Thymus (tissue), 11 donors: Measurements from ENCODE around the gene LPCAT3. TPM values are rescaled to one million over a fixed set of nuclear protein-coding genes. Genes with fewer than 3 reads are reported as not detected.

Experiments
- DNase-seq, 9 donors: peaks; one replicate each; pipeline ENCODE4 v3.0.0-alpha.2; 2013; ENCODE audit warnings: low spot score in 9 of 9, low read depth in 6 of 9, missing footprints in 1 of 9
- H3K27ac ChIP-seq, 2 donors: one replicate each; pipeline ENCODE4 v1.5.1; 2013; ENCODE audit warnings: control low read depth in 1 of 2, low read depth in 1 of 2, low read length in 1 of 2, mild to moderate bottlenecking in 1 of 2, moderate library complexity in 1 of 2
- H3K27me3 ChIP-seq, 2 donors: one replicate each; pipeline ENCODE4 v1.5.1; 2013; ENCODE audit warnings: low read length in 1 of 2; ENCODE audit not compliant: control insufficient read depth in 2 of 2, insufficient read depth in 1 of 2
- H3K36me3 ChIP-seq, 2 donors: one replicate each; pipeline ENCODE4 v1.5.1; 2013; ENCODE audit warnings: low read length in 1 of 2, mild to moderate bottlenecking in 1 of 2, moderate library complexity in 1 of 2; ENCODE audit not compliant: control insufficient read depth in 2 of 2, insufficient read depth in 2 of 2
- H3K4me1 ChIP-seq, 2 donors: one replicate each; pipeline ENCODE4 v1.5.1; 2013; ENCODE audit warnings: low read length in 2 of 2; ENCODE audit not compliant: control insufficient read depth in 2 of 2, insufficient read depth in 2 of 2
- H3K4me3 ChIP-seq, 2 donors: one replicate each; pipeline ENCODE4 v1.5.1; 2013; ENCODE audit warnings: low read length in 2 of 2, control low read depth in 1 of 2, mild to moderate bottlenecking in 1 of 2
- H3K9me3 ChIP-seq, 2 donors: one replicate each; pipeline ENCODE4 v1.5.1; 2013; ENCODE audit warnings: low read length in 1 of 2, mild to moderate bottlenecking in 1 of 2; ENCODE audit not compliant: control insufficient read depth in 2 of 2, insufficient read depth in 1 of 2
- WGBS: extraction: QIAGEN DNeasy Blood & Tissue Kit; methylation state at CpG from one replicate; pipeline ENCODE4 v1.1.7; 2013; 5-methylcytosine and 5-hydroxymethylcytosine counted together
- polyA plus RNA-seq: library from polyadenylated mRNA; stranded (reverse); fragments of 200-250 nt; gene quantifications from one replicate; pipeline ENCODE4 v1.2.3, GENCODE V29; 2013
- total RNA-seq: library from RNA; stranded (reverse); fragments of 120-200 nt; gene quantifications from one replicate; pipeline ENCODE4 v1.2.4, GENCODE V29; 2013
- donor health status: healthy.

The LPCAT3 gene
- total and polyA plus RNA-seq, 2 donors: 16.1 to 28.2 TPM

GRCh38 chr12:6987956-6988553 lies 30.2 kb downstream of the LPCAT3 start:
- Histone ChIP-seq H3K4me1 (no peaks in the 10 kb centered on the region), H3K36me3 (peaks cover 14 to 28% of the 10 kb centered on the region in 2 donors), H3K4me3 (no peak overlapping the region), H3K27me3 (no peaks in the 10 kb centered on the region), H3K27ac (peak overlapping the region in 1 of 2 donors; percentile 64), H3K9me3 (peaks cover 0 to 1% of the 10 kb centered on the region in 2 donors)
- 92% methylated on average over 11 of the region's 11 CpGs for WGBS
- DNase-seq: no peak

DNA sequence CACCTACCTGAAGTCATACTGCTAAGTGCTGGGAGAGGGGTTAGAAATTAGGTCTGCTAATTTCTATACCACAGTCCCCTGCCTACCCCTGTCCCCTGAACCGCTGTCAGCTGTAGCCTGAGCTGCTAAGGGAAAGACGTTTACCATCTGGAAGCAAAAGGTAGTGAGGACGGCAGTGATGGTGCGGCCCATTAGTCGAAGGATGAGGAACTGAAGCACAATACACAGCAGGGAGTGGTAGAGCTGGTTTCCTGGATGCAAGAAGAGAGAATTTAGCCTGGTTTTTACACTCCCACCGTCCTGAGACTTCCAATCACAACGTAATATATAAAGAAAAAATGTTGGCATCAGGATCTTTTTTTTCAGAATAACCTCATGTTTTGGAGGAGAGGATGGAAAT lies 35.7 kb downstream of the LPCAT3 start:
- peaks cover 56 to 70% of the 10 kb centered on the region in 2 donors for H3K36me3 ChIP-seq
- no peak overlapping the region for H3K4me3 ChIP-seq
- H3K27ac ChIP-seq: no peak overlapping the region
- no peaks in the 10 kb centered on the region for H3K4me1 ChIP-seq
- 98% methylated on average over 7 of the region's 7 CpGs for WGBS
- no peak for DNase-seq
- no peaks in the 10 kb centered on the region for H3K9me3 ChIP-seq
- no peaks in the 10 kb centered on the region for H3K27me3 ChIP-seq

GRCh38 chr12:6981152-6982052 lies 36.9 kb downstream of the LPCAT3 start:
- WGBS: 96% methylated on average over 10 of the region's 10 CpGs
- no peaks in the 10 kb centered on the region for H3K27me3 ChIP-seq
- DNase-seq: no peak
- H3K4me1 ChIP-seq: no peaks in the 10 kb centered on the region
- H3K36me3 ChIP-seq: peaks cover 64 to 82% of the 10 kb centered on the region in 2 donors
- H3K9me3 ChIP-seq: no peaks in the 10 kb centered on the region
- H3K4me3 ChIP-seq: no peak overlapping the region
- no peak overlapping the region for H3K27ac ChIP-seq

DNA sequence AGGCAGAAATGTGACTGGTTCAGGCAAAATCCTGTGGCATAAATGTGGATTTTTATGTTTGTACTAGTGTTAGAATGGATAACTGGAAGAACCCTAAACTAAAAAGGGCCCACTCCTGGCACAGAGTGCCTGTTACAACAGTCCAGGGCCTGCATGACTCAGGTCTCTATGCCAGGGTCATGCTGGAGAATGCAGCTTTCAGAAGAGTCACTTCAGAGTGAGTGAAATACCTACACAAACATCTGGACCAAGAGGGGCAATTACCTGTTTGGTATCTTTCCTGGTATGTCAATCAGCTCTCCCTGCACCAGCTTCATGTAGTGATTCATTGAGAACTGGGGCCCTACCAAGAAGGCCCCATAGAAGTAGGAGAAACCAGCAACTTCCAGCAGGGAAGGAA lies 37.5 kb downstream of the LPCAT3 start:
- no peak for DNase-seq
- no peaks in the 10 kb centered on the region for H3K27me3 ChIP-seq
- H3K4me1 ChIP-seq: no peaks in the 10 kb centered on the region
- H3K9me3 ChIP-seq: no peaks in the 10 kb centered on the region
- H3K4me3 ChIP-seq: no peak overlapping the region
- H3K27ac ChIP-seq: no peak overlapping the region
- H3K36me3 ChIP-seq: peaks cover 70 to 85% of the 10 kb centered on the region in 2 donors

- no peak overlapping the region for H3K27ac ChIP-seq
- no peaks in the 10 kb centered on the region for H3K27me3 ChIP-seq
- H3K36me3 ChIP-seq: peaks cover 77 to 89% of the 10 kb centered on the region in 2 donors
- H3K9me3 ChIP-seq: no peaks in the 10 kb centered on the region
- DNase-seq: no peak
- 99% methylated on average over 4 of the region's 4 CpGs for WGBS
- H3K4me1 ChIP-seq: no peaks in the 10 kb centered on the region
- no peak overlapping the region for H3K4me3 ChIP-seq
Observed at GRCh38 chr12:6980075-6980474, 38.2 kb downstream of the LPCAT3 start.

DNA sequence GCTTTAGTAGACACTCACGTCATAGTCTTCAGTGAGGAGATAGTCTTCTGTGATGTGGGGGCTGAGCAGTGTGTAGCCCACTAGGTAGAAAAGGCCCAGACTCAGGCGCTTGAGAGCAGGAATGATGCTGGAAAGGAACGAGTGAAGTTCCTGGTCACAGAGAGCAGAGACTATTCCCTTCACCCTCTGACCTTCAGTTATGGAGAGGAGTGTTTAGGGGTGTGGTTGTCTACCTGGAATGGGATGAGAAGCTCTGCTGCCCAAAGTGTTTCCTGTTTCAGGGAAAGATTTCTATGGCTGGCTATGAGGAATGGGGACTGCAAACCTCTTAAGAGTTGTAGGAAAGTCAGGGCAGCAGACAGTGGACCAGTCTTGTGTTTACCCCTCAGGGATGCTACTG lies 38.8 kb downstream of the LPCAT3 start:
- WGBS: 96% methylated on average over 3 of the region's 3 CpGs
- H3K27ac ChIP-seq: no peak overlapping the region
- no peaks in the 10 kb centered on the region for H3K4me1 ChIP-seq
- H3K9me3 ChIP-seq: no peaks in the 10 kb centered on the region
- H3K27me3 ChIP-seq: no peaks in the 10 kb centered on the region
- no peak for DNase-seq
- no peak overlapping the region for H3K4me3 ChIP-seq
- H3K36me3 ChIP-seq: peaks cover 81 to 92% of the 10 kb centered on the region in 2 donors

GRCh38 chr12:6979021-6979420 lies 39.3 kb downstream of the LPCAT3 start:
- no peaks in the 10 kb centered on the region for H3K9me3 ChIP-seq
- WGBS: 98% methylated on average over 6 of the region's 6 CpGs
- H3K27me3 ChIP-seq: no peaks in the 10 kb centered on the region
- H3K4me3 ChIP-seq: no peak overlapping the region
- no peak for DNase-seq
- no peaks in the 10 kb centered on the region for H3K4me1 ChIP-seq
- H3K27ac ChIP-seq: no peak overlapping the region
- peaks cover 85 to 93% of the 10 kb centered on the region in 2 donors for H3K36me3 ChIP-seq

DNA sequence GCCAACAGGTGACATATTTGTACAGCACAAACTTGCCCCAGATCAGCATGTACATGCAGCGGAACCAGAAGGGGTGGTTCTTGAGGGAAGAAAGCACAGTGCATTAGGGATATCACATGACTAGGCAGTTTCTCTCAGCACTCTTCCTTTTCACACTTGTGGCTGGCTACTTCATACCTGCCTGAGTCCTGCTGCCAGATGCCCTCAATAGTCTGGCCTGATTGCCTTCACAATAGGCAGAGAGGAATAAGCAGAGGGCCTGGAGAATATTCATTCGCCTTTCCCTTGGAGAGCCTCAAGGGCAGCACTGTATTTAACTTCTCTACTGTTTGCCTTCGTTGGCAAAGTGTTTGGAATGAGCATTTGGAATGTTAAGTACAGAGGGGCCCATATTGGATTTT lies 39.7 kb downstream of the LPCAT3 start:
- Histone ChIP-seq H3K27ac (no peak overlapping the region), H3K4me3 (no peak overlapping the region), H3K4me1 (no peaks in the 10 kb centered on the region), H3K9me3 (no peaks in the 10 kb centered on the region), H3K36me3 (peaks cover 89 to 95% of the 10 kb centered on the region in 2 donors), H3K27me3 (no peaks in the 10 kb centered on the region)
- WGBS: 97% methylated on average over 3 of the region's 3 CpGs
- no peak for DNase-seq

DNA sequence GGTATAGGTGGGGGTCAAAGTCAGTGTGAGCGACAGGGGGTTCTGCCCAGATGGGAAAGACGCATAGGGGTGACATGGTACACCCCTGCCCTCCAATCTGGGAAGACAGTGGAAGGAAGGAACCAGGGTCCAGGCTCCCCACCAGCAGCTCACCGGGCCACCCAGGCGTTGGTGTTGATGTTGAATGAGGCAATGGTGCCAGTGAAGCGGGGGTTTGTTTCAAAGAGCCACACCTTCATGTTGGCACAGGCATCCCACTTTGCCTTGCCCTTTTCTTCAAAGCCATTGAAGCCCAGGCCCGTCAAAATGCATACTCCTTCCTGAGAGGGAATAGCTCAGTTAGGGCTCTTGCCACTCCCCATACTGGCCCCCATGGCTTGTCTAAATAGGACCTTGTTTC lies 40.1 kb downstream of the LPCAT3 start:
- WGBS: 94% methylated on average over 6 of the region's 6 CpGs
- DNase-seq: no peak
- H3K4me1 ChIP-seq: no peaks in the 10 kb centered on the region
- peaks cover 89 to 93% of the 10 kb centered on the region in 2 donors for H3K36me3 ChIP-seq
- H3K27ac ChIP-seq: no peak overlapping the region
- no peaks in the 10 kb centered on the region for H3K9me3 ChIP-seq
- no peak overlapping the region for H3K4me3 ChIP-seq
- H3K27me3 ChIP-seq: no peaks in the 10 kb centered on the region
